CD4-positive, alpha-beta T cell treated with Interleukin-6 at 100 ng/mL for 8 hours (primary cell): ENCODE data around the gene RAD21L1.
A peak's percentile ranks its signal among the peaks of the same experiment; 100 is the strongest.
"Not testable (repeated sequence)": the region's sequence is repeated elsewhere in the genome, so short reads cannot be mapped to it uniquely, and the experiment has no call there.

ENCODE experiments used
- DNase-seq: peaks from one replicate; pipeline ENCODE4 v3.0.0-alpha.2; 2020; ENCODE audit warnings: mixed read lengths, low spot score

RAD21L1 gene

DNA sequence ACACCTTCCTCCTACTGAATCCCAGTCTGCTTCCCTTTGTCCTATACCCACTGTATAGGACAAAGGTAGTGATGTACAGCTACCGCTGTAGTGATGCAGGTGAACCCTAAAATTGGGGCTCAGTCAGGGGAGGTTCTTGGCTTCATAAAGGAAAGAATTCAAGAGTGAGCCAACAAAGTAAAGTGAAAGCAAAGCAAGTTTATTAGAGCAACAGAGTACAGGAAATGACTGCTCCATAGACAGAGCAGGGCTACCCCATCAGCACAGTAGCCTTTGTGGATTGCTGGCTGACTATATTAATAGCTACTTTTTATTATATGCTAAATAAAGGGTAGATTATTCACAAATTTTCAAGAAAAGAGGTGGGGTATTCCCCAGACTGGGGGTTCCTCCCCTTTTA is 25.9 kb upstream of the RAD21L1 start:
- no peak for DNase-seq

DNA sequence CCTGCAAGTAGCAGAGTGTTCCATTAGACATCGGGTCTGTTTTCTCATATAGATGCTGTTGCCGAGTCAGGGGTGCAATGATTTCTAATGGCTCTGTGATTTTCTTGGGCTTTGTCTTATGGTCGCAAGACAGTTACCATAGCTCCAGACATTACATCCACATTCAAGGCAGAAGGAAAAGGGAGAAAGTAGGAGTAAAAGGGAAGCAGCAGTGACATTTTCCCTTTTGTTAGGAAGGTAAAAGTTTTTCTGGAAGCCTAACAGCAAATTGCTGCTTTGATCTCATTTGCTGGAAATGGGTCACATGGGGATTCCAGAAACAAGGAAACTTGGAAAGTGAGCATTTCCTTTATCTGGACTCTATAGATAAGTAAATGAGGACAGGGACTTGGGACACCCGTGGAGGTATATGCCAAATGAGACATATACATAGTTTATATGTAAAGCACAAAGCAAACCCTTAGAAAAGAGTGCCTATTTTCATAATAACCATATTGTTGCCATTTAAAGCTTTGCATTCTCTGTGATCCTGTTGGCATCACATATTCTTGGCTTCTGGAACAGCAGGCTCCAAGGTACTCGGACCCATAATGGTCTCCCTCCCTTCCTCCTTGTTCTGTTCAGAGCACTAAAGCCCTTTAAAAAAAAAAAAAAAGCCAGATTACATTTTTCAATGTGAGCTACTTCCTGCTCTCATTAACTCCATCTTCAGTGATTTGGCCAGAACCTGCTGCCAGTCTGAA is 22.9 kb upstream of the RAD21L1 start, which contains the start of gene C20orf202:
TSS of gene C20orf202 (plus strand) at position 693 of the 743 bp plus-strand sequence. CDS start 132 bp downstream, outside the sequence.
- DNase-seq: no peak

DNA sequence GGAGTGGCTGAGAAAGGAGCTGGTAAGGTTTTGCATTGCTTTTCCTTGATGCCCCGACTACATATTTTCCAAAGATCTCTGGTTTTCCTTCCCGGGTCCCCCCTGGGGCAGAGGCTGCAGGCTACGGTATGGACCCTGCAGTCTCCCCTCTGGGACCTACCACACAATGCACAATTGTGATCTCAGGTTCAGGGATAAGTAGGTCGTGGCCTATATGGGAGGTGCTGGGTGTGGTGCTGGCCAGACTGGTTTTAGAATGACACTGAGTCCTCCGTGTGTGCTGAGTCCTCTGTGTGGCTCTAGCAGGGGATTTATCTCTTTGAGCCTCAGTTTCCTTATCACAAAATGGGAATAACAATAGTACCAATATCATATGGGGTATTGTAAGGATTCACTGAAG is 22.2 kb upstream of the RAD21L1 start:
- no peak for DNase-seq

DNA sequence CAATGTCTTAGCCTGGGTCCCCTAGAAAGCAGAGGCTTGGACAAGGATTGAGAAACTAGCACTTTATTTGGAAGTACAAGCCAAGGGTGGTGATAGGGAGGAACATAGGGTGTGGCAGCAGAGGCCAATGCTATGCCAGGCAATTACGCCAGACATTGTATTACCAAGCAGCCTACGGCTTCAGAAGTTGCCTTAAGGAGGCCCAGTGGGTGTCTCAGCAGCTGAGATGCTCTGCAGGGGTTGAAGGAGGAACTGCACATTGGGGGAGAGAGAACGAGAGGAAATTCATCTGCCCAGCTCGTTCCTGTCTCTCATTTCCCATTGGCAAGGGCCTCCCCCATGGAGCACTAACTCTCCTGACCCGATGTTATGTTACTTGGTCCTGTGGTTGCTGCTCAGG is 21.7 kb upstream of the RAD21L1 start:
- no peak for DNase-seq

DNA sequence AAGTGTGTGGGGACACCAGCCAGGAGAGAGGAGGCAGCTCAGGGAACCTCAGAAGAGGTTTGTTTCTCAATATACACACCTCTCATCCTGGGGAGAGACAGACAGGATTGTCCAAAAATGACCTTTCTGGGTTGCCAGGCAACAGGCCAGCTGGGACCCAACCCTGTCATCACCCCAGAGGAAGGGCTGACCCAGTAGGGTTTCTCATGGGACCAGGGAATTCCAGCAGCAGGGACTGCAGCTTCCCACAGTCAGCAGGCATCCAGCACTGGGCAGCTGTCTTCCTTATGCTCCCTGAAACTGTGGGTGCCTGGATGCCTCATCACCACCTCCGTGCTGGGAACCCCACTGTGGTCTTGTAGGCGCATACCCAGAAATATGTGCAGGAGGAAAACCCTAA is 21.3 kb upstream of the RAD21L1 start:
- no peak for DNase-seq

DNA sequence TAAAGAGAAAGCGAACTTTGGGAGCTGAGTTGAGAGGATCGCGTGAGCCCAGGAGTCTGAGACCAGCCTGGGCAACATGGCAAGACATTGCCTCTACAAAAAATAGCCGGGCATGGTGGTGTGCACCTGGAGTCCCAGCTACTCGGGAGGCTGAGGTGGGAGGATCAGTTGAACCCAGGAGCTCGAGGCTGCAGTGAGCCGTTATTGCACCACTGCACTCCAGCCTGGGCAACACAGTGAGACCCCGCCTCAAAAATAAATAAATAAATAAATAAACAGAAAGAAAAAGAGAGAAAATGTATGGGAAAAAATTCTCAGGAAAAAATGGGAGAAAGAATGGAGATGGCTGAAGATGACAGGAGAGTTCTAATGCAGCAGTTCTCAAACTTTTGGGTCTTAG is 20.0 kb upstream of the RAD21L1 start:
- DNase-seq: no peak

DNA sequence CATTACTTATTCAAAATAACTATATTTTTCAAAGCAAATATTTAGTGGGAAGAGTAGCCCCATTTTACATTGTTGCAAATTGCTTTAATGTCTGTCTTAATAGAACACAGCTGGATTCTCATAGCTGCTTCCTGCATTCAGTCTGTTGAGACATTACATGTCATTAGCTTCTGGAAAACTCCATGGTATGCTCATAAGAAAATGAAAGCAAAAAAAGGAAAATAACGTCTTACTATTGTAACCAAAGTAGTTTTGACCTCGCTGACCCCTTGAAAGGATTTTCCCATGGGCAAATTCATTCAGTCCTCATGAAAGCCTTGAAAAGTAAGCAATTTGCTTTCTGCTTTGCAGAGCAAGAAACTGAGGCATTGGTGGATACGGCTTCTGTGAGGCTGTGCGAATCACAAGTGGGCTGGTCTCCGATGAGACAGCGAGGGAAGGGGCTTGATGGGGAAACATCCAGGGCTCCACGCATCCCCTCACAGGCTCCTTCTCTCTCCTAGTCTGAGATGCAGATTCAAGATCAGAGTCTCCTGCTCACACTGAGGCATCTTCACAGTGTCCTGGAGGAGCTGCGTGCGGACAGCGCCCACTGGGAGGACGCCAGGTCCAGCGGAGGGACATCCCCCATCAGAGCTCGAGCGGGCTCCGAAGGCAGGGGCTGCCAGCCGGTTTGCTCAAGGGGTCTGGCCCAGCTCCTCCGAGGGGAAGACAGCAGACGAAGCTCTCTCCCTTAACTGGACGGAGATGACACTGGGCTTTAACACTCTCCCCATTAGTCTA is 19.3 kb upstream of the RAD21L1 start:
- DNase-seq: no peak

DNA sequence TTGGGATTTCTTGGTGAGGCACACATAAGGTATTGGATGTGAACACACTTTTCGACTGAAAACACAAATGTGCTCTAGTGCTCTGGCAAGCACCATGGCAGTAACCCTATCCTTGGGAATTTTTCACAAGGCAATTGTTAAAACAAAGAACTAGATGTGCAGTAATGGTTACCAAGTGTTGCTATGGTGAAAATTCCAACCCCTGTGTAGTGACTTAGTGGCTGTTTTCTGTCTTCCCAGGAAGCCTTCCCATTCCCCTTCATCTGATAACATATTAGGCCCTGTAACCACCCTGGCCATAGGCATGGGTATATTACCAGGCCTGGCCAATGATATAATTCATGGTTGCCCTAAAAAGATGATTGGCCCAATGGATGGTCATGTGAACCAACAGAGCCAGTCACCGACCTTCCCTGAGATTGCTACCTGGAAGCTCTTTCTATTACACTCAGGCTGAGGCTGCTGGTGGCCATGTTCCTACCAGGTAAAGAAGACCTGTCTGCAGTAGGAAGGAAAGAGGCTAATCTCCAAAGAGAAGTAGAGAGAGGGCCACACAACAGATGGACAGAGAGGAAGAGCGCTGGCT is 18.5 kb upstream of the RAD21L1 start:
- DNase-seq: no peak

DNA sequence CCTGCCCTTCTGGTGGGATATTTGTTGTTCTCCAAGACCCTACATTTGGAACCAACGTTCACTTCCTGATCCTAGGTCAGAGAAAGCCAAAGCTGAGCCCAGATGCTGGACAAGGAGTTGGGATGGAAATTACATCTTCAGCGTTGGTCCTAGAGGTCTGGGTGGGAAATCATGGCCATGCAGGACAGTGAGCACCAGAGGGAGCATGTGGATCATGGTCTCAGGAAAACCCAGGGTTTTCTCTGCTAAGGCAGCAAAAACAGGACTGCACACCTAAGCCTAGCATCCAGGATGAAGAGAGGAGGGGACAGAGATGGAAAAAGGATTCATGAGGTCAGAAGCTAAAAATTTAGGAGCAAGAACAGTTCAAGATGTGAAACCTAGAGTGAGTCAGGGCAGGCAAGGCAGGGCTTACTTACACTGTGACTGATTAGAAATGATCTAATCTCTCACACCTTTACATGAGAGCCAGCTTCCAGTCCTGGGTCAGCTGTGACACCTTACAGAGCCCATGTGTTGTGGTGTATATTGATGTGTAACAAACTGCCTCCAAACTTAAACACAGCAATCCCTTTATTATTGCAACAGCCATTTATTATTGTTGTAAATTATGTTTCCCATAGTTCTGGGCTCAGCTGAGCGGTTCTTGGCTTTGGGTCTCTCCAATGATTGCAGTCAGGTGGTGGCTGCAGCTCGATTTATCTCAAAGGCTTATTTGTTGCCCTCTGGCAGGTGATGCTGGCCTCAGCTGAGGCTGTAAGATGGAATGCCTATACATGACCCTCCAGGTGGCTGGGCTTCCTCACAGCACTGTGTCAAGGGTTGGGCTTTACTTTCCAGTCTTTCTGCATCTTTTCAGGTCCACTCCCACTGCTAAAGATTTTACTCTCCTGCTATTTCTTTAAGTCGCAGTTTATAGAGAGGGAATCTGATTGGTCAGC is 16.1 kb upstream of the RAD21L1 start:
- DNase-seq: no peak

DNA sequence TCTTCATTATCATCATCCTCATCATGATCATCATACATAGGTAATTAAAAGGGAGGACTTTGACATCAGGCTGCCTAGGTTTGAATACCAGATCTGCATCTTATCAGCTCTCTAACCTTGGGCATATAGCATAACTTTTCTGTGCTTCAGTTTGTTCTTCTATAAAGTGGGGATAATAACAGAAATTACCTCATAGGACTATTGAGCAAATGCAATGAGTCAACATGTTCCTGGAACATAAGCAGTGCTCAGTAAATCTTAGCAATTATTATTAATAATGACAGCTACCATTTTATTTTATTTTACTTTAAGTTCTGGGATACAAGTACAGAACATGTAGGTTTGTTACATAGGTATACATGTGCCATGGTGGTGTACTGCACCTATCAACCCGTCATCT is 15.3 kb upstream of the RAD21L1 start:
- DNase-seq: no peak

DNA sequence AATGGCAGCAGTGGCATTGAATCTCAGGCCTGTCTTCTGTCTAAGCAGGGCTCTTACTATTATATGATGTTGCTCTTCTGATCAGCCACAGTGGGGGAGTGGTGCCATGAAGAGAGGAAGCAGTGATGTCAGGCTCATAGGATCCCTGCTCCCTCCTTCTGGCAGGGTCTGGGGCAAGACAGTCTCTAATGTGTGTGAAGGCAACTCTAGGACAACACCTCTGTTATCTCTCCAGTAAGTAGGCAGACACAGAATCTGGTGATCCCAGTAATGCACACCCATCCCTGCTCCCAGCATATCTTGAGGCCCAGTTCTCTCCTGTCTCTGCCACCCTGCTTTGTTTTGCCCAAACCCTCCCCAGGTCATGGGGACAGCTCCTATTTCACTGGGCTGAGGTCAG is 13.8 kb upstream of the RAD21L1 start:
- no peak for DNase-seq

DNA sequence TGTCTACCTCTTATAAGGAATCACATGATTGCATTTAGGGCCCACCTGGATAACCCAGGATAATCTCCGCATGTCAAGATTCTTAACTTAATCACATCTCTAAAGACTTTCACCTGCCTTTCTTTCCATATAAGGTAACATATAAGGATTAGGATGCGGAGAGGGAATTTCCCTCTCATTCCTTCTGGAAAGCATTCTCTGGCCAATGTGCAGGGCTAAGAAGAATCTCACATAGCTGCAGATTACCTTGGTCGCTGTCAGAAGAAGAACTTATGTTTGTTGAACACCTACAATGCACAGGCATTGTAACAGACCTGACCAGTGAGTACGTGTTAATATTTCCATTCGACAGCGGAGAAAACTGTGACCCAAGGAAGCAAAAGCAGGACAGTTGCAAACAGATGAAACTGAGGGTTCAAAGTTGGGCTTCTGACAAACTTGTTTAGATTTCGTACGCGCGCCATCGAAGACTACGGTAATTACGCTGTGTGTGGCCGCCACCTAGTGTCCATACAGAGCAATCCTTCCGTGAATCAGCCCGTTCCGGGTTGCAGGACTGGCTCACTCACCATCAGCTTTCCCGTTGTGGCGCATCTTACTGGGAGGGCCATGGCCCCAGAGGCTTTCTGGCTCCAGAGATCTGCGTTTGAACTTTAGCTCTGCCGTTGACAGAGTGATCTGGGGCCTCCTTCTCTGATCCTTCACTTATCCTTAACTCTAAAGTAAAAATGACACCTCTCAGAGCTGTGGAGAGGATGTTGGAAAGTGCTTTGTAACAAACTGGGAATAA is 13.0 kb upstream of the RAD21L1 start:
- peak; percentile 71 for DNase-seq

DNA sequence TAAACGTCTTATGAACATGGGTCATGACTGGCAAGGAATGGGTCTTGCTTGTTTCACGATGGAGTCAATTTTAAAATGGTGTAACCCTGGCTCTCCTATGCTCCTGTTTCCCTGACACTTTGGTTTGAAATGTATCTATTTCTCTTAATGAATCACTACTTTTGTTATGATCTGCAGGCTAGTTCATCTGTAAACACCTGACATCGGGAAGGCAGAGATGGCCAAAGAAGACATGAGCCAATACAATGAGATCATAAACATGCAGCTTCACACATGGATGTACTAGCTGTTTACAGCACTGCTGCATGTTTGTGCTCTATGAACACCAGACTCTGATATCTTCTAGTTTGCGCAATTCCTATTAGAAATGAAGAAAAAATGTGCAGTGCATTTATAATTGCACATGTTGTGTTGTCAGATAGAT is 11.0 kb upstream of the RAD21L1 start:
- DNase-seq: no peak

DNA sequence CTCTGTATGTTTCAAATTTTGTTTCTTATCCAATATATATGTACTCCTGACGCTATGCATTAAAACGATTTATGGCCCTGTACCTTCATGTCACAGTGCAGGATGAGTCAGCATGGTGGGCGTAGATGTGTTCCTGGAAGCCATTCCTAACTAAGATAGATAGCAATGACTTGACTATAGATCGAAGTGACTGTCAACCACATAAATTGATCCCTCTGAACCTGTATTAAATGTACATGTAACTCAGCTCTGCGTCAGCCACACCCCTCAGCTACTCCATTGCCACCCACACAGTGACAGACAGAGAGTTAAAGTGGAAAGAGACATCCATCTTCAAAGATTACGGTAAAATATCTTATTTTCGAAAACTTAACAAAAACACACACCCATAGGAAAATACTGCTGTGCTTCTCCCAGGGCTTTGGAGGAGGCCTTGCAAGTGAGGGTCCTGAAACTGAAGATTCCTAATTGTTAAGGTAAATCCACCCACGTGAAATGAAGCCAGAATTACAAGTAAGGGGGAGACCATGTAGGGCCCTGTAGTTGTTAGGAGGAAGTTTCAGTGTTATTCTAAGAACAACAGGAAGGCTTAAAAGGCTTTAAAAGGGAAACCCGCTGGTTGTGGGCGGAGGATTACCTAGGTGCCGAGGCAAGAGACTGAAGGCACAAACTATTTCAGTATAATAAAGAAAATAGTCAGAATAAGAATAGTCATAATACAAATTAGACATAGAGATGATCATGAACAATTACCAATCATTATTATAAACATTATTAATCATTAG is 10.3 kb upstream of the RAD21L1 start:
- peak; percentile 40 for DNase-seq

DNA sequence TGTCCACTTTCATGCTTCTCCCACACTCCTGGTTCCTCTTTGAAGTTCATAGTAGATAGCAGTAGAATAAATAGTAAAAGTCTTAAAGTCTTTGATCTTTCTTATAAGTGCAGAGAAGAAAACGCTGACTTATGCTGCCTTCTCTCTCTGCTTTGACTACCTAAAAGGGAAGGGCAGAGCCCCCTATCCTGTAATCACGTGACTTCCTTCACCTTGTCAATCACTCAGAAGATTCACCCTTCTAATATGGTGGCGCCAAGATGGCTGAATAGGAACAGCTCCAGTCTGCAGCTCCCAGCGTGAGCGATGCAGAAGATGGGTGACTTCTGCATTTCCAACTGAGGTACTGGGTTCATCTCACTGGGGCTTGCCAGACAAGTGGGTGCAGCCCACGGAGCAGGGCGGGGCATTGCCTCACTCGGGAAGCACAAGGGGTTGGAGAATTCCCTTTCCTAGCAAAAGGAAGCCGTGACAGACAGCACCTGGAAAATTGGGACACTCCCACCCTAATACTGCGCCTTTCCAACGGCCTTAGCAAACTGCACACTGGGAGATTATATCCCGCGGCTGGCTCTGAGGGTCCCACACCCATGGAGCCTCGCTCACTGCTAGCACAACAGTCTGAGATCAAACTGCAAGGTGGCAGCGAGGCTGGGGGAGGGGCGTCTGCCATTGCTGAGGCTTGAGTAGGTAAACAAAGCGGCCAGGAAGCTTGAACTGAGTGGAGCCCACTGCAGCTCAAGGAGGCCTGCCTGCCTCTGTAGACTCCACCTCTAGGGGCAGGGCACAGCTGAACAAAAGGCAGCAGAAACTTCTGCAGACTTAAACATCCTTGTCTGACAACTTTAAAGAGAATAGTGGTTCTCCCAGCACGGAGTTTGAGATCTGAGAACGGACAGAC is 9.1 kb upstream of the RAD21L1 start:
- not testable (repeated sequence) for DNase-seq

DNA sequence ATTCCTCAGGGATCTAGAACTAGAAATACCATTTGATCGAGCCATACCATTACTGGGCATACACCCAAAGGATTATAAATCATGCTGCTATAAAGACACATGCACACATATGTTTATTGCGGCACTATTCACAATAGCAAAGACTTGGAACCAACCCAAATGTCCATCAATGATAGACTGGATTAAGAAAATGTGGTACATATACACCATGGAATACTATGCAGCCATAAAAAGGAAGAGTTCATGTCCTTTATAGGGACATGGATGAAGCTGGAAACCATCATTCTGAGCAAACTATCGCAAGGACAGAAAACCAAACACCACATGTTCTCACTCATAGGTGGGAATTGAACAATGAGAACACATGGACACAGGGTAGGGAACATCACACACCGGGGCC is 3.1 kb upstream of the RAD21L1 start:
- not testable (repeated sequence) for DNase-seq

DNA sequence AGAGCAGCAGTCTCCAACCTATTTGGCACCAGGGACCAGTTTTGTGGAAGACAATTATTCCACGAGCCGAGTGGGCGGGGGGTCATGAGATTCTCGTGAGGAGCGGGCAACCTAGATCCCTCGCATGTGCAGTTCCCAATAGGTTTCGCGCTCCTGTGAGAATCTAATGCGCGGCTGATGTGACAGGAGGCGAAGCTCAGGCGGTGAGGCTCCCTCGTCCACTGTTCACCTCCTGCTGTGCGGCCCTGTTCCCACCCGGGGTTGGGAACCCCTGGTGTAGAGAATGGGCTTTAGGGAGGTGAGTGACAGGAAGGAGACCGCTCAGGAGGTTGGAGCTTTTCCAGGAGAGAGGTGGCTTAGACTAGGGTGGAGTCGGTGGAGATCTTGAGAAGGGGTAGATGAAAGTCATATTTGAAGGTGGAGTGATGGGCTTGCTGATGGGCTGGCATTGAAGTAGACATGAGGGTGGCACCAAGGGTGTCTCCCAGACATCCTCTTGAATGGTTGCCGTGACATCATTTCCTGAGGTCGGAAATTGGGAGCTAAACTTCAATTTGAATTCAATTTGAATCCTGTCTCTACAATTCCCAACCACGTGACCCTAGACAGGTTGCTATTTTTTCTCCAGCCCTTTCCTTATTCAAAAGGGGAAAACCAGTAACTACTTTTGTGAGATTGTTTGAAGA is 1.5 kb upstream of the RAD21L1 start:
- no peak for DNase-seq

DNA sequence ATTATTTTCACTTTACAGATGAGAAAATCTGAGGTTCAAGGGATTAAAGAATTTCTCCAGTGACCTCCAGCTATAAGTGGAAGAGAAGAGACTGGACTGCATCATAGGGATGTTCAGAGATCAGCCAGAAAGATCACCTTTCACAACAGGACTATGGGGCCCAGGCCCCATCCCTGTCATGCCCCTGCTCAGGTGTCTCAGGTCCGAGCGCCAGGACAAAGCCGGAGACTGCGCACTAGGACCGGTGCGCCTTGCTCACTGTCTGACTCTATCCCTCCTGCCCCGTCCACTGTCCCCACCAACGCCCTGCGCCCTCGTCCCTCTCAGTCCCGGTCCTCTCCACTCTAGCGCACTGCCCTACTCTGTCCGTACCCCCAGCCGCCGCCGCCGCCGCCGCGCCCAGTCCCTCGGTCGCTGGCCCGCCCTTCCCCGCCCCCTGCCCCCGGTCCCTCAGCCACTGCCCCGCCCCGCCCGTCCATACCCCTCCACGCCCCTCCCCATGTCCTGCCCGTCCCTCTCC is 521 bp upstream of the RAD21L1 start:
- no peak for DNase-seq
